GM12878 (cell line): Measurements from ENCODE around the gene S100A11.

Source experiments
- CTCF ChIP-seq, 3 experiments: IDR thresholded peaks in 2 of 3; conservative IDR thresholded peaks in 1 of 3; 2 replicates each; pipeline ENCODE4 v1.5.1; 2011; ENCODE audit warnings: low read depth in 3 of 3, low read length in 3 of 3, mild to moderate bottlenecking in 3 of 3, control low read depth in 2 of 3, moderate library complexity in 2 of 3, inconsistent platforms in 1 of 3, mixed read lengths in 1 of 3; ENCODE audit not compliant: control insufficient read depth in 2 of 3, insufficient read depth in 1 of 3; ENCODE audit errors: extremely low read depth in 1 of 3
- POLR2A ChIP-seq: IDR thresholded peaks from 2 replicates; pipeline ENCODE4 v1.6.1; 2011; ENCODE audit warnings: low read depth, mild to moderate bottlenecking, low read length
- REST ChIP-seq: IDR thresholded peaks from 2 replicates; pipeline ENCODE4 v1.6.1; 2012; ENCODE audit warnings: mild to moderate bottlenecking, low read depth, low read length
- RFX5 ChIP-seq: IDR thresholded peaks from 2 replicates; pipeline ENCODE4 v1.6.1; 2011; ENCODE audit warnings: low read depth, low read length, improper control_type of control experiment
- YY1 ChIP-seq: IDR thresholded peaks from 2 replicates; pipeline ENCODE4 v1.6.1; 2011; ENCODE audit warnings: low read depth, mild to moderate bottlenecking, low read length

GRCh38 chr1:151989211-151989862, 47.5 kb downstream of the S100A11 start:
- TF ChIP-seq CTCF (IDR thresholded peaks at IDR 0.05 in 2 of 3, conservative IDR thresholded peaks at IDR 0.05 in 1 of 3; ENCODE audit: control insufficient read depth in 2 of 3, extremely low read depth in 1 of 3, insufficient read depth in 1 of 3, low read depth in 3 of 3, low read length in 3 of 3) (no peak), YY1 (no peak), POLR2A (no peak), RFX5 (no peak), REST (no peak)
